Fibroblast of skin of back (primary cell): Measurements from ENCODE around the gene SNX8.
"Not testable (repeated sequence)": the region's sequence is repeated elsewhere in the genome, so short reads cannot be mapped to it uniquely, and the experiment has no call there.

Experiments
- DNase-seq: peaks from one replicate; pipeline ENCODE4 v3.0.0-alpha.2; 2013

Gene SNX8

GRCh38 chr7:2289621-2290020, 24.6 kb downstream of the SNX8 start:
- no peak for DNase-seq

GRCh38 chr7:2289111-2289586, 25.1 kb downstream of the SNX8 start:
- DNase-seq = no peak

GRCh38 chr7:2288503-2288902, 25.7 kb downstream of the SNX8 start:
- no peak for DNase-seq

GRCh38 chr7:2287745-2288144, 26.5 kb downstream of the SNX8 start:
- DNase-seq = no peak

GRCh38 chr7:2283074-2283473, 31.2 kb downstream of the SNX8 start:
- no peak for DNase-seq

GRCh38 chr7:2282185-2282751, 32.0 kb downstream of the SNX8 start:
- DNase-seq = no peak

- no peak for DNase-seq
Observed at GRCh38 chr7:2281541-2281940, 32.7 kb downstream of the SNX8 start.

- DNase-seq = no peak
Observed at GRCh38 chr7:2280424-2280823, 33.8 kb downstream of the SNX8 start.

GRCh38 chr7:2279896-2280295, 34.3 kb downstream of the SNX8 start:
- no peak for DNase-seq

GRCh38 chr7:2278026-2278425, 36.2 kb downstream of the SNX8 start:
- DNase-seq = no peak

- no peak for DNase-seq
Observed at GRCh38 chr7:2276107-2276506, 38.1 kb downstream of the SNX8 start.

GRCh38 chr7:2275101-2275500, 39.1 kb downstream of the SNX8 start:
- no peak for DNase-seq

GRCh38 chr7:2274666-2275065, 39.6 kb downstream of the SNX8 start:
- DNase-seq = no peak

- no peak for DNase-seq
Observed at GRCh38 chr7:2273866-2274265, 40.4 kb downstream of the SNX8 start.

- DNase-seq = no peak
Observed at GRCh38 chr7:2272031-2272430, 42.2 kb downstream of the SNX8 start.

GRCh38 chr7:2271273-2272026, 42.8 kb downstream of the SNX8 start:
- DNase-seq = no peak

- no peak for DNase-seq
Observed at GRCh38 chr7:2270495-2270894, 43.7 kb downstream of the SNX8 start.

GRCh38 chr7:2269991-2270460, 44.2 kb downstream of the SNX8 start:
- DNase-seq = no peak

- DNase-seq = not testable (repeated sequence)
Observed at GRCh38 chr7:2269089-2269990, 44.9 kb downstream of the SNX8 start.

GRCh38 chr7:2266911-2267310, 47.3 kb downstream of the SNX8 start:
- no peak for DNase-seq

- DNase-seq = no peak
Observed at GRCh38 chr7:2264158-2264557, 50.1 kb downstream of the SNX8 start.

GRCh38 chr7:2263176-2263575, 51.1 kb downstream of the SNX8 start:
- no peak for DNase-seq

- DNase-seq = no peak
Observed at GRCh38 chr7:2261611-2262010, 52.6 kb downstream of the SNX8 start.
